ENCODE results near the gene GTF2E1. TPM values are rescaled to one million over a fixed set of nuclear protein-coding genes. Genes with fewer than 3 reads are reported as not detected.

Gene GTF2E1
- total and polyA plus RNA-seq, 3 donors from 2014 or later = 23.6 to 32.2 (median 26.0) TPM

GRCh38 chr3:120764206-120764605, 21.7 kb downstream of the GTF2E1 start:
- no peaks in the 10 kb centered on the region for H3K9me3 ChIP-seq
- H3K4me1 ChIP-seq = peaks cover 9% of the 10 kb centered on the region
- H3K27ac ChIP-seq = no peak overlapping the region
- no peak overlapping the region for H3K4me3 ChIP-seq
- H3K27me3 ChIP-seq = no peaks in the 10 kb centered on the region
- TF ChIP-seq CTCF (IDR thresholded peaks at IDR 0.05) (no peak), POLR2A (IDR thresholded peaks at IDR 0.05) (no peak)
- DNase-seq = no peak
- intact Hi-C loops (cut with DNase I; ENCODE audit: low total_unique reads) = no loop called here
- no peaks in the 10 kb centered on the region for H3K36me3 ChIP-seq (ENCODE audit: low read depth, missing control alignments)

GRCh38 chr3:120765830-120766493, 23.4 kb downstream of the GTF2E1 start:
- Histone ChIP-seq H3K9me3 (no peaks in the 10 kb centered on the region), H3K27ac (no peak overlapping the region), H3K36me3 (ENCODE audit: low read depth, missing control alignments) (no peaks in the 10 kb centered on the region), H3K4me3 (no peak overlapping the region), H3K27me3 (no peaks in the 10 kb centered on the region), H3K4me1 (peaks cover 9% of the 10 kb centered on the region)
- TF ChIP-seq POLR2A (IDR thresholded peaks at IDR 0.05) (no peak), CTCF (IDR thresholded peaks at IDR 0.05) (no peak)
- no peak for DNase-seq
- intact Hi-C loops (cut with DNase I; ENCODE audit: low total_unique reads) = no loop called here

- WGBS, 2 donors = 87% methylated on average over 3 of the region's 3 CpGs
- Histone ChIP-seq H3K9me3 (no peaks in the 10 kb centered on the region), H3K4me3 (no peak overlapping the region), H3K27me3 (no peaks in the 10 kb centered on the region), H3K36me3 (ENCODE audit: low read depth, missing control alignments) (no peaks in the 10 kb centered on the region), H3K4me1 (peaks cover 9% of the 10 kb centered on the region), H3K27ac (no peak overlapping the region)
- intact Hi-C loops (cut with DNase I; ENCODE audit: low total_unique reads) = no loop called here
- TF ChIP-seq CTCF (IDR thresholded peaks at IDR 0.05) (no peak), POLR2A (IDR thresholded peaks at IDR 0.05) (no peak)
- no peak for DNase-seq
Observed at GRCh38 chr3:120766576-120766975, 24.0 kb downstream of the GTF2E1 start.

DNA sequence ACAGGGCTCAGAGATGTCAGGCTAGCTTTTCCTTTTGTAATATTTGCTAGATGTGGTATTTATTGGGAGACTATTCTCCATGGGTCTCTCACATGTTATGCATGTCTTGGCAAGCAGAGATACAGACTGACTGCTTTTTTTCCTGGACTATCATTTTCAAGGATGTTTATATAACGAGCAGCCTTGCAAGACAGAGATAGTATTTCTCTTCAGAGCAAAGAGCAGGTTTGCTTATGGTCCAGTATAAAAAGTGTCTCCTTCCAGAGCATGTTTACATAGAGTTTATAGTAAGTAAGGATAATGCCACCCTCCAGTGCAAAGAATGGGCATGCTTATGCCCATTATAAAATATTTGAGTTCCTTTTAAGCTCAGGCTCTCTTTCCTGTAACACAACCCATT, 24.6 kb downstream of the GTF2E1 start:
- Histone ChIP-seq H3K27me3 (no peaks in the 10 kb centered on the region), H3K9me3 (no peaks in the 10 kb centered on the region), H3K36me3 (ENCODE audit: low read depth, missing control alignments) (no peaks in the 10 kb centered on the region), H3K4me3 (no peak overlapping the region), H3K4me1 (peaks cover 9% of the 10 kb centered on the region), H3K27ac (no peak overlapping the region)
- no peak for DNase-seq
- whole genome bisulfite sequencing, 2 donors = 26 to 36% methylated on average over 1 of the region's 1 CpG
- intact Hi-C loops (cut with DNase I; ENCODE audit: low total_unique reads) = no loop called here
- no peak for TF ChIP-seq CTCF (IDR thresholded peaks at IDR 0.05)
- no peak for TF ChIP-seq POLR2A (IDR thresholded peaks at IDR 0.05)

GRCh38 chr3:120769436-120769835, 26.9 kb downstream of the GTF2E1 start:
- Histone ChIP-seq H3K27me3 (no peaks in the 10 kb centered on the region), H3K4me1 (peaks cover 9% of the 10 kb centered on the region), H3K9me3 (no peaks in the 10 kb centered on the region), H3K36me3 (ENCODE audit: low read depth, missing control alignments) (no peaks in the 10 kb centered on the region), H3K4me3 (no peak overlapping the region), H3K27ac (no peak overlapping the region)
- no peak for DNase-seq
- intact Hi-C loops (cut with DNase I; ENCODE audit: low total_unique reads) = no loop called here
- TF ChIP-seq CTCF (IDR thresholded peaks at IDR 0.05) (no peak), POLR2A (IDR thresholded peaks at IDR 0.05) (no peak)
- WGBS, 2 donors = 94 to 98% methylated on average over 2 of the region's 2 CpGs
